ENCODE results near the gene CFAP97. TPM values are rescaled to one million over a fixed set of nuclear protein-coding genes. Genes with fewer than 3 reads are reported as not detected.

The CFAP97 gene
- total RNA-seq, 1 donor from 2014 or later: 78.6 TPM

DNA sequence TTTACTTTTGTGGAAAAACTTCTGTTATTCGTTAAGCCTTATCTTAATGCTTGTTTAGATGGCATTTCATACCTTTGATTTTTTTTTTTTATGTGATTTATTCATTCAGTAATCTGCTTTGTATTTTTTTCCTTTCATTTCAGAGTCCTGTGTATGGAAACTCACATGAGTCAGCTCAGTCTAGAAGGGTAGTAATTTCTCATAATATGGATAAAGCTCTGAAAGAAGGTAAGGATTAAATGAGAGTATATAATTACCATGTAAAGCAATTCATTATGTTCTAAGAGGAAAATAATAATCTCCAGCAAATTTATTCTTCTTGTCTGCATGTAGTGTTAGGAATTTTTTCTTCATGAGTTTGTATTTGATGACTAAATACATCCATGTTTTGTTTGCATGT lies 43.4 kb upstream of the CFAP97 start:
- Histone ChIP-seq H3K9ac (no peak overlapping the region), H3K4me2 (no peak overlapping the region), H3K4me3 (no peak overlapping the region), H2AFZ (replicated peaks) (no peak overlapping the region), H3K27me3 (no peaks in the 10 kb centered on the region), H3K9me3 (ENCODE audit: low read depth) (no peaks in the 10 kb centered on the region), H3K36me3 (no peaks in the 10 kb centered on the region), H3K79me2 (ENCODE audit: low read depth) (peaks cover 32% of the 10 kb centered on the region), H4K20me1 (ENCODE audit: low read depth) (no peaks in the 10 kb centered on the region), H3K27ac (no peak overlapping the region), H3F3A (ENCODE audit: low read depth) (no peaks in the 10 kb centered on the region), H3K4me1 (no peaks in the 10 kb centered on the region)
- no peaks in the 10 kb centered on the region for H3K9me3 Mint-ChIP-seq
- H3K27me3 Mint-ChIP-seq (ENCODE audit: insufficient read depth, low read depth): peaks cover 3% of the 10 kb centered on the region
- no peak overlapping the region for H3K4me3 Mint-ChIP-seq
- peaks cover 3% of the 10 kb centered on the region for H3K4me1 Mint-ChIP-seq
- DNase-seq (ENCODE audit: low spot score): no peak
- peaks cover 19% of the 10 kb centered on the region for H3K36me3 Mint-ChIP-seq
- no peak for TF ChIP-seq EZH2phosphoT487 (IDR thresholded peaks at IDR 0.05)
- TF ChIP-seq CTCF (IDR thresholded peaks at IDR 0.05): no peak
- no peak for TF ChIP-seq EZH2 (IDR thresholded peaks at IDR 0.05)
- no peak overlapping the region for H3K27ac Mint-ChIP-seq

GRCh38 chr4:185246453-185246852 lies 42.7 kb upstream of the CFAP97 start:
- peaks cover 7% of the 10 kb centered on the region for H3K9me3 Mint-ChIP-seq
- Histone ChIP-seq H3K27ac (no peak overlapping the region), H3K9me3 (ENCODE audit: low read depth) (no peaks in the 10 kb centered on the region), H3K27me3 (no peaks in the 10 kb centered on the region), H3K9ac (no peak overlapping the region), H3K4me2 (no peak overlapping the region), H3F3A (ENCODE audit: low read depth) (no peaks in the 10 kb centered on the region), H3K36me3 (no peaks in the 10 kb centered on the region), H3K4me1 (no peaks in the 10 kb centered on the region), H2AFZ (replicated peaks) (no peak overlapping the region), H3K79me2 (ENCODE audit: low read depth) (peaks cover 37% of the 10 kb centered on the region), H3K4me3 (no peak overlapping the region), H4K20me1 (ENCODE audit: low read depth) (no peaks in the 10 kb centered on the region)
- peaks cover 3% of the 10 kb centered on the region for H3K27me3 Mint-ChIP-seq (ENCODE audit: insufficient read depth, low read depth)
- H3K4me3 Mint-ChIP-seq: no peak overlapping the region
- no peak for DNase-seq (ENCODE audit: low spot score)
- H3K4me1 Mint-ChIP-seq: peaks cover 3% of the 10 kb centered on the region
- TF ChIP-seq CTCF (IDR thresholded peaks at IDR 0.05) (no peak), EZH2phosphoT487 (IDR thresholded peaks at IDR 0.05) (no peak), EZH2 (IDR thresholded peaks at IDR 0.05) (no peak)
- H3K27ac Mint-ChIP-seq: no peak overlapping the region
- H3K36me3 Mint-ChIP-seq: peaks cover 24% of the 10 kb centered on the region

GRCh38 chr4:185244763-185245162 lies 41.0 kb upstream of the CFAP97 start:
- Histone ChIP-seq H4K20me1 (ENCODE audit: low read depth) (no peaks in the 10 kb centered on the region), H3K36me3 (no peaks in the 10 kb centered on the region), H3K4me1 (no peaks in the 10 kb centered on the region), H3K4me3 (no peak overlapping the region), H3K9me3 (ENCODE audit: low read depth) (no peaks in the 10 kb centered on the region), H3K27ac (no peak overlapping the region), H3K27me3 (no peaks in the 10 kb centered on the region), H3K4me2 (no peak overlapping the region), H3K9ac (no peak overlapping the region), H2AFZ (replicated peaks) (no peak overlapping the region), H3K79me2 (ENCODE audit: low read depth) (peaks cover 37% of the 10 kb centered on the region), H3F3A (ENCODE audit: low read depth) (no peaks in the 10 kb centered on the region)
- no peak overlapping the region for H3K4me3 Mint-ChIP-seq
- H3K4me1 Mint-ChIP-seq: no peaks in the 10 kb centered on the region
- TF ChIP-seq EZH2 (IDR thresholded peaks at IDR 0.05) (no peak), CTCF (IDR thresholded peaks at IDR 0.05) (no peak), EZH2phosphoT487 (IDR thresholded peaks at IDR 0.05) (no peak)
- peaks cover 3% of the 10 kb centered on the region for H3K27me3 Mint-ChIP-seq (ENCODE audit: insufficient read depth, low read depth)
- peaks cover 9% of the 10 kb centered on the region for H3K9me3 Mint-ChIP-seq
- DNase-seq (ENCODE audit: low spot score): no peak
- no peak overlapping the region for H3K27ac Mint-ChIP-seq
- peaks cover 18% of the 10 kb centered on the region for H3K36me3 Mint-ChIP-seq

All from neural progenitor cell (in vitro differentiated cells).